ENCODE data around the gene UNC93B1. TPM values are rescaled to one million over a fixed set of nuclear protein-coding genes. Genes with fewer than 3 reads are reported as not detected.
A peak's percentile ranks its signal among the peaks of the same experiment; 100 is the strongest.
"Not testable (repeated sequence)": the region's sequence is repeated elsewhere in the genome, so short reads cannot be mapped to it uniquely, and the experiment has no call there.

The UNC93B1 gene
- total RNA-seq, 1 donor from 2014 or later: 15.5 TPM

DNA sequence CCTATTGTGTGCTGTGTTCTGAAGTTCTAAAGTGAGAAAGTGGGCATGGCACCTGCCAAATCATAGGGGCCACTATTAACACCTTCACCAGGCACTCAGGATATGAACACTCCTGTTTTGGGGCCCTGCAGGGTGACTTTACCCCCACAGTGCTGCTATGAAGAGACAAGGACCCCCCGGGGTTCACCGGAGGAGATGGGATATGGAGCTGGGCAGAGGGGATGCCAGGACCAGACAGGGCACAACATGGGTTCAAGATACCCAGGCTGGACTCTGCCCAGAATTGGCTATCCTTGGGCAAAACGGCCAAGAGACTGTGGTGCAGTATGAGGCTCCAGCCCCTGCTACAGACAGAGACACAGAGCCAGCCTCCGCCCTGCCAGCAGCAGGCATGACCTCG is 9.5 kb downstream of the UNC93B1 start:
- not testable (repeated sequence) for DNase-seq (ENCODE audit: low read depth in 2 of 2)

DNA sequence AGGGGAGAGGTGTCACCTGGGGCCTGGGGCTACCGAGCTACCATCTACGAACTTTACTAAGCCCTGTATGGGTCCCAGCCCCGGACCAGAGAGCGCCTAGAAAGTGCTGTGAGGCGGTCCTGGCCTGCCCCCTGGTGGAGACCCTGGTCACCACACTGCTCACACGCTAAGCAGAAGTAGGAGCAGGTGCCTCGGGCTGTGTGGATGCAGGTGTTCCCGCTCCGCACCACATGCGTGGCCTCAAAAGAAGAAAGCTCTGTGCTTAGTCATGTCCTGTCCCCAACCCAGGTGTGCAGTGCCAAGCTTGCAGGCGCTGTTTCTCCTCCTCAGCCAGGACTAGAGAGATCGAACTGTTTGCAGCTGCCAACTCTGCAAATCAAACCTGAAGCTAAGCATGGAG is 10.1 kb downstream of the UNC93B1 start:
- DNase-seq (ENCODE audit: low read depth in 2 of 2): peak in 1 of 2 donors; percentile 26

DNA sequence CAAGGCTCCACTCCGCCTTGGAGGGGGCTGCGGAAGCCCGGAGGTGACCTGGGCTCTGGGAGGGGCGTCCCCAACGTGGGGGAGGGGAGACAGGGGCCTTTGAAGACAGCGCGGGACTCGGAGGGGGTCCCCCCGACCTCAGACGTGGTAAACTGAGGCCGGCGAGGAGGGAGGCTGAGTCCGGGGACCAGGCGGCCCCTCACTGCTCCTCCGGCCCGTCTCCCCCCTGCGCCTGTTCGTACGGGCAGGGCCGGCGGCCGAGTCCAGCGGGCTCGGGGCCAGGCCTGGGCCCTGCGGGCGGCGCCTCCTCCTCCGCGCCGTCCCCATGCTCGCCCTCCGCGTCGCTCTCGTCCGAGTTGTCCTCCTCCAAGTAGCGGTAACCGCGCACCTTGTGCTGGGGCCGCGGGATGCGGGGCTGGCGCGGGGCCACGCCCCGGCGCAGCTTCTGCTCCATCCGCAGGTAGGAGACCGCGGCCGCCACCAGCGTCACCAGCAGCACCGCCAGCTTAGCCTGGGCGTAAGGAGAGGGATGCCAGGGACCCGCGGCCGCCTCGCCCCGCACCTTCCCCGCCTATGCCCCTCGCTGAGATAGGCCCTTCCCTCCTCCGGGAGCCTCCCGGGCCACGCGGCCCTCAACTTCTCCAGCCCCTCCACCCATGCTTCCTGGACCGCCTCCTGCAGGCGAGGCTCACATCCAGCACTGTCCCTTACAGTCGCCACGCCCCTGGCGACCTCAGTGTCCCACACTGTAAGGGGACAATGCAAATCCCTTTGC is 12.4 kb downstream of the UNC93B1 start:
- not testable (repeated sequence) for DNase-seq (ENCODE audit: low read depth in 2 of 2)

DNA sequence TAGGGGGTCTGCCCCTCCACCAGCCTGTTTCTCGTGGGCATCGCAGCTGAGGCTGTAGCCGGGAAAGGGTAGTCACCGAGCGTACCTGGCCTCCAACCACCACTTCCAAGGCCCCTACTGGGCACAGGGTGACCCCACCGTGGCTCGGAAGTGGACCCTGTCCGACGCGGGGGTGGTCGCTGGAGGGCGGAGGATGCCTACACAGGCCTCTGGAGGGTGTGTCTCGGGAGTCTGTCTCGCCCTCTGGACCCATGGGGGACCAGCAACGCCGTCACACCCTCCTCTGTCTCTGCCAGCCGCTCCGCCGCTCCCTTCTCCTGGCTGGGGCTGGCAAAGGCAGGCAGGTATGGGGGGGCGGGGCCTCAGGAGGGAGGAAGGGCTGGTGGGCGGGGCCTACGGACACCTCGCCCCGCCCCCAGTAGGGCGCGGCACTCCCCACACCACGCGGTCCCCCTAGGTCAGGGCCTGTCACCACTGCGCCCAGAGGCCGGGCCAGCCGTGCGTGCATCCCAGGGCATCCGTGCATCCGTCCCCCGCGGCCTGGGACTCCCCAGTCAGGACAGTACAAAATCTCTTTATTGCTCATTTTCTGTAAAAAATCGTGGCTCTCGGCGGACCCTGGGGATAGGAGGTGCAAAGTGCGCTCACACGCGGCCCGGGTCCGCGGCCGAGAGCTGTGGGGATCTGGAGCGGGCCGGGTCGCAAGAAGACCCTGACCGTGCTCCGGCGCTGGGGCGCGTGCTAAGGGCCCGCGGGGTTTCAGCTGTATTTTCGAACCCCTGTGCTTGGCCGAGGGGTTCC is 13.2 kb downstream of the UNC93B1 start:
- not testable (repeated sequence) for DNase-seq (ENCODE audit: low read depth in 2 of 2)

DNA sequence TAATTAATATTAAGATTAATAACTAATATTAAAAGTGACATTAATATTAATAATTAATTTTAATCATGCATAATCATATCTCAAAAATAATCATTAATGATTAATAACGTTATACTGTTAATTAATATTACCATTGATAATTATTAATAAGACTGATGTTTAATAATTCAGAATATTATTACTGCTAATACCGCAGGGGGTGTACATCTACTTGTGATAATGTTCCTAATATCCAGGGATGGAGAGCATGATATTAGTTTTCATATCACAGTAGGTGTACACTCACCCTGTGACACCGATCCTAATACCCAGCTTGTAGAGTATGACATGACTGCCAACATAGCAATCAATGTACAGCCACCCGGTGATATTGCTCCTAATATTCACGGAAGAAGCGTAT is 18.6 kb downstream of the UNC93B1 start:
- DNase-seq (ENCODE audit: low read depth in 2 of 2): not testable (repeated sequence)

DNA sequence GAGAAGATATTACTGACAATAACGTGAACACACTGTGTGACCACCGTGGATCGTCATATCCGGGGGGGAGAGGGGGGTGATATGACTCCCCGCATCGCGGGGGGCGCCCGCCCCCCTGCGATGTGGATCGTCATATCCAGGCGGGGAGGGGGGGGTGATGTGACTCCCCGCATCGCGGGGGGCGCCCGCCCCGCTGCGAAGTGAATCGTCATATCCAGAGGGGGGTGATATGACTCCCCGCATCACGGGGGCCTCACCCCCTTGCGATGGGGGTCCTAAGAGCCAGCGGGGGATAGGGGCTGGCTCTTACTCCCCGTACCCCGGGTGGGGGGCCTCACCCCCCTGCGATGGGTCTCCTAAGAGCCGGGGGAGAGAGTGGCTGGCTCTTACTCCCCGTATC is 19.9 kb downstream of the UNC93B1 start:
- no peak for DNase-seq (ENCODE audit: low read depth in 2 of 2)

DNA sequence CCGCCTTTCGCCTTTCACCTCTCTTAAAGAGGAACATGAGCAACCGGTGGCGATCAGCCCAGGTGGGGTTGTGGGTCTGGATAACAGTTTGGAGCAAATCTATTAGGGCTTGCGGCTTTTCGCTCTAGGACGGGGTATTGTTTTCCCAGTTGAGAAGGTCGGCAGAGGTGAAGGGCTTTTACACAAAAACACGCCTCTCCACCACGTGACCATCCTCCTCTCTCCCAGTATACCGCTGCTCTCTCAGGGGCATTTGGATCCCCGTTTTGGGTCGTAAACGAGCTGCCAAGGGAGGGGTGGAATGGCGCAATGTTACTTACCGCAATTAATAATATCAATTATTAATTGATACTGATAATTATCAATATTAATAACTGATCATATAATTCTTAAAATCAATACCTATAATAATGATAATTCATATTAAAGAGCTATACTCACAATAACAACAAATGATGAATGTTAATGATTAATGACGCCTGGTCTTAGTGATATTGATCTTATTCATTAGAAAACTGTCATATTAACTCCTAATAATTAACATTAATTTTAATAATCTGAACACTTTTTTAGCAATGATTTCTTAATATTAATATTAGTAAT is 21.5 kb downstream of the UNC93B1 start:
- not testable (repeated sequence) for DNase-seq (ENCODE audit: low read depth in 2 of 2)

DNA sequence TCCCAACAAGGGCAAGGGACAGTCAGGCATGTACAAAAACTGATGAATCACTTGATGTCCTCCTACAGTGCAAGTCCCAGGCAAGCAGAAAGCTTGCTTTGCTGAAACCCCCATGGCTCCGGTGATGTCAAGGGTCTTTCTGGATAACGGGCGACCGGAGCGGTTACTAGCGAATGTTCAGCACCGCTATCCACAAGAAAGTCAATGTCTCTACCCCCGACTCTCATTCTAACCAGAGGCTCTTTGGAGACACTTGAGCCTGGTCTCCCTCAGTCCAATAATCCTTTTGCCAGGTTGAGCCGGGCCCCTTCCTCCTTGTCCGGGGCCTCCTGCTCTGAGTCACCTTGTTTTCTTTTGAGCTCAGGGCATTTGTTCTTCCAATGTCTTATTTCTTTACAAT is 22.7 kb downstream of the UNC93B1 start:
- DNase-seq (ENCODE audit: low read depth in 2 of 2): not testable (repeated sequence)

DNA sequence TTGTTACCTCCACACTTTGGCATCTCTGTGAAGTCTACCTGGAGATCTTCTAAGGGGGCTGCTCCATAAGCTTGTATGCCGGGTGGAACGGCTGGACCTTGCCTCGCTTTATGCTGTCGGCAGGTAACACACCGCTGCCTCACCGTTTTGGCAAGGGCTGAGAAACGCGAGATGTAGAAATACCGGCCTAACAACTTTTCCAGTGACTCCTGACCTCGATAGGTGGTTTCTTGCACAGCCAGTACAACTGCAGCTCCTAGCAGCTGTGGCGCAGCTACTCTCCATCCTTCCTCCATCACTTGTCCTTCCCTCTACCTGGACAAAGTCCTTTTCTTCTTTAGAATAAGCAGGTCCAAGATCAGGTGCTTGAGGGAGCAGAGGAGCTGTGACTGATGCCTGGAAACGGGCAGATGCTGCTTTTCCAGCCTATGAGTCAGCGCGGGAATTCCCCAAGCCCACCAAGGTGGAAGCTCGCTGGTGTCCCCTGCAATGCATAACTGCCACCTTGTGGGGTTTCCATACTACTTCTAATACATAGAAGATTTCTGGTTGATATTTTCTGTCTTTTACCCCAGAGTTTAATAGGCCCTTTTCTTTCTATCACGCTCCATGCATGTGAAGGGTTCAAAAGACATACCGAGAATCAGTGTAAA is 25.0 kb downstream of the UNC93B1 start:
- not testable (repeated sequence) for DNase-seq (ENCODE audit: low read depth in 2 of 2)

DNA sequence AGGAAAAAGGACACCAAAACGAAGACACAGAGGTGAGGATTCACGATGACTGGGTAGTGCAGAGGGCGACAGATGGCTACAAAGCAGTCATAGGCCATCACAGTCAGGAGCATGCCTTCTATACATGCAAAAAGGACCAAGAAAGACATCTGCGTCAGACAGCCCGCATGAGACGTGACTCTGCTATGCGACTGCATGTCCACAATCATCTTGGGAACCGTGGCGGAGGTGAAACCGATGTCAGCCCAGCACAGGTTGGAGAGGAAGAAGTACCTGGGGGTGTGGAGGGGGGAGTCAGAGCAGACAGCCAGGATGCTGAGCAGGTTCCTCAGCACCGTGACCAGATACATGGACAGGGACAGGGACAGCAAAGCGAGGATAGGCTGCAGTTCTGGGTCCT is 29.2 kb downstream of the UNC93B1 start:
- DNase-seq (ENCODE audit: low read depth in 2 of 2): not testable (repeated sequence)

DNA sequence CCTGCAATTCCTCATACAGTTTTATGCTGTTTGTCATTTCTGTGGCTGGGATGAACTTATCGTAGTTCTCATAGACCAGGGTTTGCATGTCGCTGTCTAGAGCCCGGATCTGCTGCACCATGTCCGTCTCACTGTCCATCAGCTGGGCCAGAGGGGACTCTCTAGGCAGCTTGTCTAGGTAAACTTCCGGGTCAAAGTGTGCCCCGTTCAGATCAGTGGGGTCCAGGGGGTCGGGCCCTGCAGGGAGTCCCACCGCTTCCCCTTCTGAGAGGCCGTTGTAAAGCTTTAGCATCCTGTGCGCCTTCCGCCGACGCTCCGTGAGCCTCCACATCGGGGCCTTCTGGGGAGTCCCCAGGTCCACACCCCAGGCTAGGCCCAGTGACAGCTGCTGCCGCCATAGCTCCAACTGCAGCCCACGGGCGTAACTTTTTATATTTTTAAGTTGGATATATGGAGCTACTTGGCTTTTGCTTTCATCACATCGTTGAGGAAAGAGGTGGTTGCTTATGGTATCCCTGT is 38.0 kb downstream of the UNC93B1 start:
- DNase-seq (ENCODE audit: low read depth in 2 of 2): not testable (repeated sequence)

DNA sequence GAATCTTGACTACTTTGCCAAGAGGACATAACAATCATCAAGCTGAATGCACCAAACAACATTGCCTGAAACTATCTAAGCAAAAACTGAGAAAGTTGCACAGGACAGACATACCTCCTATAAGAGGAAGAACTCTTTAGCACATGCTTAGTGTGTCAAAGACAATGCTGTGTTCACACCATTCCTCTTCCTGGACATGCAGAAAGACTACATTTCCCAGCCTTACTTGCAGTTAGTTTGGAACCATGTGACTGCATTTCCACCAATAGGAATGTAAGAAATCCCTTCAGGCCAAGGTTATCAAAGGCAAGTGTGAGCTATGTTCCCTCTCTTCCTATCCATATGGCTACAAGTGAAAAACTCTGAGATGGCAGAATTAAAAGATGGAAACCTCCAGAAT is 39.2 kb downstream of the UNC93B1 start:
- not testable (repeated sequence) for DNase-seq (ENCODE audit: low read depth in 2 of 2)

DNA sequence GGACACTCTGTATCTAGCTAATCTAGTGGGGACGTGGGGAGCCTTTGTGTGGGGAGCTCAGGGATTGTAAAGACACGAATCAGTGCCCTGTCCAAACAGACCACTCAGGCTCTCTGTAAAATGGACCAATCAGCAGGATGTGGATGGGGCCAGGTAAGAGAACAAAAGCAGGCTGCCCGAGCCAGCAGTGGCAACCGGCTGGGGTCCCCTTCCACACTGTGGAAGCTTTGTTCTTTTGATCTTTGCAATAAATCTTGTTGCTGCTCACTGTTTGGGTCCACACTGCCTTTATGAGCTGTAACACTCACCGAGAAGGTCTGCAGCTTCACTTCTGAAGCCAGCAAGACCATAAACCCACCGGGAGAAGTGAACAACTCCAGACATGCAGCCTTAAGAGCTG is 40.0 kb downstream of the UNC93B1 start:
- DNase-seq (ENCODE audit: low read depth in 2 of 2): not testable (repeated sequence)

DNA sequence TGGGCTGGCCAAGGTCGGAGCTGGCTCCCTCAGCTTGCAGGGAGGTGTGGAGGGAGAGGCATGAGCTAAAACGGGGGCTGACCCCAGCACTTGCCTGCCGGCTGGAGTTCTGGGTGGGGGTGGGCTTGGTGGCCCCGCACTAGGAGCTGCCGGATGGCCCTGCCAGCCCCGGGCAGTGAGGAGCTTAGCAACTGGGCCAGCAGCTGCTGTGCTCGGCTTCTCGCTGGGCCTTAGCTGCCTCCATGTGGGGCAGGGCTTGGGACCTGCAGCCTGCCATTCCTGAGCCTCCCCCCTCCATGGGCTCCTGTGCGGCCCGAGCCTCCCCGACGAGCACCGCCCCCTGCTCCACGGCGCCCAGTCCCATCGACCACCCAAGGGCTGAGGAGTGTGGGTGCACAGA is 40.7 kb downstream of the UNC93B1 start:
- DNase-seq (ENCODE audit: low read depth in 2 of 2): not testable (repeated sequence)

DNA sequence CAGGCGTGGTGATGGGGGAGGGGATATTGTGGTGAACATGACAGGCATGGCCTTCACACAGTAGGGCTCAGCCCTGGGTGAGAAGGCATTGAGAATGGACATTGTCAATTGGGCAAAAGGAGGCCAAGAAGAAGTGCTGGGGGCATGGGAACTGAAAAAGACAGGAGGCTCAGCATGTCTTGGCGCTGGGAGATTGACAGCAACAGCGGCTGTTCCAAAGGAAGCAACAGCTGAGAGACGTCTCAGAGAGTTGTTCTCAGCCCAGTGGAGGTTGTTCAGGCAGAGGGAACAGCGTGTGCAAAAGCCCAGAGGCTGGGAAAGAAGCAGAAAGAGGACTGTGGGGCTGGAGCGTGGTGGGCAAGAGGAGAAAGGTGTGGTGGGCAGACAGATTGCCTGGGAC is 47.7 kb downstream of the UNC93B1 start:
- DNase-seq (ENCODE audit: low read depth in 2 of 2): not testable (repeated sequence)

DNA sequence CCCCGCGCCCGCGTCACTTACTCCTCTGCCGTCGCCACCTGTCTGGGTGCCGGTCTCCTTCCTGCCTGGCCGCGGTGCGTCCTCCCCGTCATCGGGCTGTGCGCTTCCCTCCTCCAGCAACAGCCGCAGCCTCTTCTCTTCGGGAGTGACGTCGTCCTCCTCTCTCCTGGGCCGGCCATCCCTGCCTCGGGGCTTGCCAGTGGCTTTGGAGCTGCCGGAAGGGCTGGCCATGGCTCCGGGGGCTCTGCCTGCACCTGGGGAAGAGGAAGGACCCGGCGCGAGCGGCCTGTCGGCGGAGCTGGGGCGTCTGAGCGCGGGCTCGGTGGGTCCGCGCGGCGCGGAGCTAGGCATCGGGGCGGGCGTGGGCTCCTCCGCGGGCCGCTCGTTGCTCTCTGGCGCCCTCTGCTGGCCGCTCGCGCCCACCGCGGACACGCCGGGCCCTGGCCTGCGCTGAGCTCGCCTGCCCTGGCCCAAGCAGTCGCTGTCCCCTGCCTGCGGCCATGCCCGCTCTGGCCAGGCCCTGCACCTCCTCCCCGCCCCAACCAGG is 48.4 kb downstream of the UNC93B1 start:
- peak; percentile 12 to 54 for DNase-seq (ENCODE audit: low read depth in 2 of 2)

DNA sequence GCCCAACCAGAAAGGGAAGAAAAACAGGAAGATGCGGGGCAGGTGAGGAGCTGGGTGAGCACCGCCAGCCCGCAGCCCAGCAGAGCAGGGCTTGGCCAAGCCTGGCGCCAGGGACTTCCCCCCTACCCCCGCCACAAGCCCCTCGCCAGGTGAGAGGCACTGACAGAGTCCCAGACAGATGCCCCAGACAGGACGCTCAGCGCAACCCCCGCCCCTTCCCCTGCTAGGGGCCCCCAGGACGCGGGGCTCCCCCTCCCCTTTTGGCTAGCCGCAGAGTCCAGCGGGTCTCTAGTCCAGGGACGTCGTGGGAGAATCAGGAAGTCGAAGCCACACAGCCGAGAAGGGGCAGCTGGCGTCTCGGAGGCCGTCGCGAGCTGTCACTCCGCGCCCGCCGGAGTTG is 48.9 kb downstream of the UNC93B1 start:
- DNase-seq (ENCODE audit: low read depth in 2 of 2): not testable (repeated sequence)

DNA sequence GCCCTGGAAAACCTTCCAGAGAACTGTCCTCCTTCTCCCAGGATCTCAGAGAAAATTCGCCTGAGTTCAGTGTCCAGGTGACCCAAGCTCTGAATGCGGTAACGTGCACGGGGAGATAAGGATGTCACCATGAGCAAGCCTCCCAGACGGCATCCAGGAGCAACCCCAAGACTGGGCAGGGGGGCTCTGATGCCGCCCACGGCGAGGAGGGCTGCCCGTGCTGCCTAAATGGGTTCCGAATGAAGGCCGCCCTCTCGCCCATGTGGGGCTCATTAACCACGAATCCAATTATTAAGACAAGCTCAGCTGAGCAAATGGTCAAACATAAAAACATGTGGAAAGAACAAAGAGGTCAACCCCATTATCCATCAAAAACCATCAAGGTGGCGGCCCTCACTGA is 49.6 kb downstream of the UNC93B1 start:
- DNase-seq (ENCODE audit: low read depth in 2 of 2): not testable (repeated sequence)

DNA sequence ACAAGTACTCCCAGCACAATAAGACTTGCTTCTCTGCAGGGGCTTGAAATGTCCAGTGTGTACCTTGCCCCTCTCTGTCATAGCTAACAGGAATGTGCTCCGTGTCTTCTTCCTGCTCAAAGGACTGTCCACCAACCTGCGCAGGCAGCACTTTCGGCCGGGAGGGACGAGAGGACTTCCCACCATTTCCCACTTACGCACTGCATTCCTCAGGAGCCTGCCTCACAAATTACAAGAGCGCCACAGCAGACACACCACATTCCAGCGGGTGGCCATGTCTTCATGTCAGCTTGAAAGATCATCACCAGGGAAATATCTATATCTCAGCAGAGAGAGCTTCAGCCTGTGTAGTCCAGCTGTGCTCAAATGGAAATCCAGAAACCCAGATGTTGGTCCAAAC is 53.2 kb downstream of the UNC93B1 start:
- DNase-seq (ENCODE audit: low read depth in 2 of 2): not testable (repeated sequence)

DNA sequence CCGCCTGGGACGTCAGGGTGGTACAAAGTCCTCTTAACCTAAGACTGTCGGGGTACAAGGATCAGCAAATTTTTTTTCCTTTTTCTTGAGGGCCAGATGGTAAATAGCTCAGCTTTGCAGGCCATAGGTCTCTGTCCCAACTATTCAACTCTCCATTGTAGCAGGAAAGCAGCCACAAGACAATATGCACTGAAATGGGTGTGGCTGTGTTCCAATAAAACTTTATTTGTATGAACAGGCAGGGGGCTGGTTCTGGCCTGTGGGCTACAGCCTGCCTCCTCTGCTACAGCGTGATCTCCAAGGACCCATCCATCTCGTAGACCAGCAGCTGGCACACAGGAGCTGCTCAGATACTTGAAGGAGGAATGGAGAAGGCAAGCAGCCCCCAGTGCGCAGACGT is 56.1 kb downstream of the UNC93B1 start:
- DNase-seq (ENCODE audit: low read depth in 2 of 2): not testable (repeated sequence)

DNA sequence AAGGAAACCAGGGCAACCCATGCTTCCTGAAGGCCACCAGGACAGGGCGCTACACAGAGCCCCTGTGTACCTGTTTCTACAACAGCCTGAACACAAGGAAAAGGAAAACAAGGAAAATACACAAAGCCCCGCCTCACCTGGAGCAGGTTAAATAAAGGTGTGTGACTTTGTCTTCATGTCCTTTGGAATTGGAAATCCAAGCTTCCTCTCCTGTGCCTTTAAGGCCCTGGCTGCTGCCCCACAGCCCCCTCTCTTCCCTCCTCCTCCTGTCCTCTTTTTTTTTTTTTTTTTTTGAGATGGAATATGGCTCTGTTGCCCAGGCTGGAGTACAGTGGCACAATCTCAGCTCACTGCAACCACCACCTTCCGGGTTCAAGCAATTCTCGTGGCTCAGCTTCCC is 57.5 kb downstream of the UNC93B1 start:
- not testable (repeated sequence) for DNase-seq (ENCODE audit: low read depth in 2 of 2)

Data from dermis microvascular lymphatic vessel endothelial cell (primary cell).